Measurements from ENCODE around the gene HAPLN2.

The HAPLN2 gene

GRCh38 chr1:156660752-156661112 lies 41.5 kb downstream of the HAPLN2 start:
- no peak for DNase-seq

GRCh38 chr1:156662005-156662799 lies 43.0 kb downstream of the HAPLN2 start:
- peak in 41 of 51 donors; percentile 28 to 85 (median 60) for DNase-seq

GRCh38 chr1:156662800-156663055 lies 43.5 kb downstream of the HAPLN2 start:
- DNase-seq, result no peak

- DNase-seq, result peak in 16 of 51 donors; percentile 16 to 65 (median 24)
Observed at GRCh38 chr1:156663178-156663577, 44.0 kb downstream of the HAPLN2 start.

GRCh38 chr1:156664046-156664766 lies 45.0 kb downstream of the HAPLN2 start:
- DNase-seq, result peak in 7 of 51 donors; percentile 12 to 48 (median 30)

- peak in 21 of 51 donors; percentile 17 to 57 (median 32) for DNase-seq
Observed at GRCh38 chr1:156664767-156665411, 45.7 kb downstream of the HAPLN2 start.

- DNase-seq, result no peak
Observed at GRCh38 chr1:156665539-156665938, 46.3 kb downstream of the HAPLN2 start.

GRCh38 chr1:156666862-156667609 lies 47.8 kb downstream of the HAPLN2 start:
- DNase-seq, result no peak

- DNase-seq, result peak in 1 of 51 donors; percentile 35
Observed at GRCh38 chr1:156667610-156667967, 48.4 kb downstream of the HAPLN2 start.

GRCh38 chr1:156667968-156668709 lies 48.9 kb downstream of the HAPLN2 start:
- DNase-seq, result no peak

GRCh38 chr1:156668801-156669637 lies 49.8 kb downstream of the HAPLN2 start:
- DNase-seq, result no peak

GRCh38 chr1:156669794-156670193 lies 50.6 kb downstream of the HAPLN2 start:
- DNase-seq, result no peak

- no peak for DNase-seq
Observed at GRCh38 chr1:156670359-156670758, 51.1 kb downstream of the HAPLN2 start.

- no peak for DNase-seq
Observed at GRCh38 chr1:156670791-156671190, 51.6 kb downstream of the HAPLN2 start.

- no peak for DNase-seq
Observed at GRCh38 chr1:156671804-156672203, 52.6 kb downstream of the HAPLN2 start.

GRCh38 chr1:156673387-156674121 lies 54.3 kb downstream of the HAPLN2 start:
- peak in 19 of 51 donors; percentile 16 to 63 (median 31) for DNase-seq

All from hypothalamus (tissue), 51 donors.